HEK293T (cell line): ENCODE data around the gene CCDC92B.

Source experiments
- CTCF ChIA-PET: fragments of 350-600 bp; formaldehyde crosslinking; extraction: SDS; loops from one replicate; lab custom pipeline; 2021; ENCODE audit warnings: antibody characterized with exemption, inconsistent platforms; lab: Yijun Ruan, JAX
- POLR2A ChIA-PET: fragments of 350-600 bp; formaldehyde crosslinking; extraction: SDS; loops from one replicate; lab custom pipeline; 2020; ENCODE audit warnings: antibody characterized with exemption, inconsistent platforms; lab: Yijun Ruan, JAX
- DNase-seq: peaks from one replicate; pipeline ENCODE4 v3.0.0; 2012; ENCODE audit warnings: mixed read lengths; ENCODE audit errors: extremely low spot score
- ARNT ChIP-seq: fragments of 450-650 bp; IDR thresholded peaks from 2 replicates; pipeline ENCODE4 v1.6.1; 2017; ENCODE audit warnings: mild to moderate bottlenecking
- BHLHE40 ChIP-seq: fragments of 450-650 bp; IDR thresholded peaks from 2 replicates; pipeline ENCODE4 v1.6.1; 2016; ENCODE audit warnings: mild to moderate bottlenecking, moderate library complexity, borderline replicate concordance
- CTBP1 ChIP-seq: fragments of 450-650 bp; IDR thresholded peaks from 2 replicates; pipeline ENCODE4 v1.6.1; 2016; ENCODE audit warnings: borderline replicate concordance
- ELF4 ChIP-seq: fragments of 450-650 bp; IDR thresholded peaks from 2 replicates; pipeline ENCODE4 v1.6.1; 2017; ENCODE audit warnings: antibody characterized with exemption
- FOXA1 ChIP-seq: fragments of 450-650 bp; IDR thresholded peaks from 2 replicates; pipeline ENCODE4 v1.6.1; 2016; ENCODE audit warnings: mild to moderate bottlenecking
- FOXK2 ChIP-seq: fragments of 450-650 bp; IDR thresholded peaks from 2 replicates; pipeline ENCODE4 v1.6.1; 2016; ENCODE audit warnings: mild to moderate bottlenecking
- FOXM1 ChIP-seq: fragments of 450-650 bp; IDR thresholded peaks from 2 replicates; pipeline ENCODE4 v1.6.1; 2017; ENCODE audit warnings: mild to moderate bottlenecking, borderline replicate concordance
- HDGF ChIP-seq: fragments of 450-650 bp; IDR thresholded peaks from 2 replicates; pipeline ENCODE4 v1.6.1; 2017; ENCODE audit warnings: antibody characterized with exemption, borderline replicate concordance
- L3MBTL2 ChIP-seq: fragments of 450-650 bp; conservative IDR thresholded peaks from 2 replicates; pipeline ENCODE4 v1.6.1; 2016; ENCODE audit warnings: mild to moderate bottlenecking
- LEF1 ChIP-seq: fragments of 450-650 bp; IDR thresholded peaks from 2 replicates; pipeline ENCODE4 v1.6.1; 2017; ENCODE audit warnings: mild to moderate bottlenecking, borderline replicate concordance
- NFRKB ChIP-seq: fragments of 450-650 bp; IDR thresholded peaks from 2 replicates; pipeline ENCODE4 v1.6.1; 2016; ENCODE audit warnings: mild to moderate bottlenecking, moderate library complexity
- PKNOX1 ChIP-seq: fragments of 450-650 bp; IDR thresholded peaks from 2 replicates; pipeline ENCODE4 v1.6.1; 2016
- SP1 ChIP-seq: fragments of 450-650 bp; IDR thresholded peaks from 2 replicates; pipeline ENCODE4 v1.6.1; 2017
- SUZ12 ChIP-seq: fragments of 450-650 bp; IDR thresholded peaks from 2 replicates; pipeline ENCODE4 v1.6.1; 2016; ENCODE audit warnings: mild to moderate bottlenecking
- TARDBP ChIP-seq: fragments of 450-650 bp; IDR thresholded peaks from 2 replicates; pipeline ENCODE4 v1.6.1; 2016
- ZNF384 ChIP-seq: fragments of 450-650 bp; IDR thresholded peaks from 2 replicates; pipeline ENCODE4 v1.6.1; 2016

CCDC92B gene

DNA sequence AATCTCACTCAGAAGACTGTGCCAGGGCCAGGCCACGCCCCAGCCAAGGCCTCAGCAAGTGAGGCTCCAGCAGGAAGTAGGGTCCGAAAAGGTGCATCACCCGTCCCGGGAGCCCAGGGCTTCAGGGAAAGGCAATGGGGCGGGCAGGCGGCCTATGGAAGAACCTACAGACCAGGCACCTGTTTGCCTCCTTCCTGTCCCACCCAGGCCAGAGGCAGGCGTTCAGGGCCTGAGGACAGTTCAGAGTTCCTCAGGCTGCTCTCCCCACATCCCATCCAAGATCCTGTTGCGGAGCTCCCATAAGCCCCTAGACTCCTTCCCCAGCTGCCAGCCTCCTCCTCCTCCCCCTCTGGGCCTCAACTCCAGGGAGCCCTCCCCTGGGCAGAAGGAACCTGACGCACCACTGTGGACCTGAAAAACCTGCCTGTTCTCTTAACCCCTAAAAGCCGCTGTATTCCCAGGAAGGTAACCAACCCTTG is 40.2 kb downstream of the CCDC92B start:
- TF ChIP-seq FOXK2 (no peak), NFRKB (no peak), PKNOX1 (no peak), ELF4 (no peak), CTBP1 (no peak), L3MBTL2 (no peak), LEF1 (no peak), SP1 (no peak), TARDBP (no peak), SUZ12 (no peak), FOXM1 (no peak), ZNF384 (no peak), BHLHE40 (no peak), FOXA1 (no peak), HDGF (no peak), ARNT (no peak)
- ChIA-PET CTCF (no interaction called here), POLR2A (no interaction called here)
- no peak for DNase-seq

DNA sequence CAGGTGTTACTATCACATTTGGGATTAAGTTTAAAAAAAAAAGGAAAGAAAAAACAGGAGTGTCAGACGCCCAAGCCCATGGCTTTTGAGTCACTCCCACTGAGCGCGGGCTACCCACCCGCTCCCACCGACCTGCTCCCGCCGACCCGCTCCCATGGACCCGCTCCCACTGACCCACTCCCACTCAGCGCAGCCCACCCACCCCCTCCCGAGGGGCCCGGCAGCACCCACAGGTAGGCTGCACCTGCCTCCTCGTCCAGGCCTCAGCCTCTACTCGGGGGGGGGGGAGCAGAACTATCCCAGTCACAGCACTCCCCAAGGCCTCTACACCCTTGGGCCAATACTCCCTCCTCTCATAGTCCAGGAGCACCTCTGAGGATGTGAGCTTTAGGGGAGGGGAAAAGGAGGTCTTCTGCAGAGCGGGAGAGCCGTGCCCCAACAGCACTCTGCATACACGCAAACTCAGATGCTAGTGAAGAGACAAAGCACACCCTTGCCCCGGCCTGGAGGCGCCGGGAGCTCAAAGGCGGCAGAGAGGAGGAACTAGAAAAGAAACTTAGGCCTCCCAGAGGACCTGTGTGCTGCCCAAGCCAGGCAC is 40.8 kb downstream of the CCDC92B start:
- CTCF ChIA-PET = no interaction called here
- TF ChIP-seq PKNOX1 (no peak), SUZ12 (no peak), FOXM1 (no peak), L3MBTL2 (no peak), SP1 (no peak), ELF4 (no peak), FOXK2 (no peak), LEF1 (no peak), FOXA1 (no peak), CTBP1 (no peak), BHLHE40 (no peak), NFRKB (no peak), ZNF384 (no peak)
- no peak for DNase-seq
- POLR2A ChIA-PET = no interaction called here

DNA sequence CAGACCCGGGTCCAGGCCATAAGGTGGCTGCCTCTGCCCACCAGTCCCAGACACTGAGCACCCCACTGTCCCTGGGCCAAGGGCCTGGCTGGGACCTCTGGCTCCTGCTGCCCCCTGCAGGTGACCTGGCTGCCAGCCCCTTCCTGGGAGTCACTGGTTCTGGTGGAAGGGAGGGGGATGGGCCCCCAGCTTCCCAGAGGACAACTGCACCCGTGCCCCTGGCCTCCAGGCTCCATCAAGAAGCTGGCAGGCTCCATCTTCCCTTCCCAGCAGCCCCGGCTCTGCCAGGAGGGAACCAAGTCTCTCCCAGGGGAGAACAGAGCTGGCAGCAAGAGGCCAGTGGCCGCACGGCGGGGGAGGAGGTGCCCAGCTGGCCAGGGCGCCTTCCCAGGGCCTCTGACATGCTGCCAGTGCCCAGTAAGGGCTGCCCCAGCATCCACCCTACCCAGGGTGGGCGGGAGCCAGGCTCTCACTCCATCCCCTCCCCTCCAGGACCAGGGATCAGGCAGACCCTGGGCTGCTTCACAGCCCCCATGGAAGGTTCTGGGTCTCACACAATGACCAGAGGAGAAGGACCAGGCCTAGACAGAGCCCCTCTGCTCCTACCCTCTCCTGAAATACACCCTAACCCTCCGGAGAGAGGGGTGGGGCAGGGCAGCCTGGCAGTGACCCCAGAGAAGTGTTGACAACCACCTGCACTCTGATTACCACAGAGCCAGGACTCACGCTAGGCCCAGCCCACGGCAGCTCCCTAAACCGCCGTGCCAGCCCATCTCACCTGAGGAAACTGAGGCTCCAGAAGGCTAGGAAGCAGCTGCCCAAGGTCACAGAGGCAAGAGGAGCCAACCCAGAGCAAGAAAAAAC is 41.5 kb downstream of the CCDC92B start:
- TF ChIP-seq L3MBTL2 = no peak
- 0 out of 2 replicates have a peak, but pooled peaks have one; percentile 13 for TF ChIP-seq HDGF
- no peak for TF ChIP-seq SUZ12
- no peak for TF ChIP-seq BHLHE40
- peak; percentile 50 for DNase-seq
- CTCF ChIA-PET = interaction anchor here (0.6 to 0.7 kb wide), 2 partner anchors 36 to 485 kb away, joined by 3 read pairs; no protein-coding TSS in a partner anchor
- POLR2A ChIA-PET = no interaction called here

DNA sequence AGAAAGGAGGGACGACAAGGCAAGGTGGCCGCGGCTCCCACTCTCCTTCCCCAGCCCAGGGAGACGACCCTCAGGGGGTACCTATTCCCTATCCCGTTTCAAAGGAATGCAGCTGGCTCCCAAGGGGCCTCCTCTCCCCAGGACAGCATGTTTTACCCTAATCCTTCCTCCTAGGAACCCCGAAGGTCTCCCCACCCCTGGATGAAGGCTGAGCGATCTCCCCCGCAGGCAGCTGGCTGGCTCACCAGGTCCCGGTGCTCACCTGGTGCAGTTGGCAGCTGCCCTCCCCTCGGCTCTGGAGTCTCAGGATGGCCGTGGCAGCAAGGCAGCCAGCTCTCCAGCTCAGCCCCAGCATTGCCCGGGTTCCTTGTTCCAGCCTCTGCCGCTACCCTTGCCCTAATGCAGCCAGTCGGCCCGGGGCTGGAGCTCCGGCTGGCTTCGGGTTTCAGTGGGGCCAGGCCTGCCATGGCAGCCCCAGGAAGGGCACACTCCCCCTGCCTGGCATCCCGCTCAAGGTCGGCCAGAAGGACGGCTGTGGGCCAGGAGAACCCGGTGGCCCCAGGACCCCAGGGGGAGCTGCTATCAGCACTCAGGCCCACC is 42.4 kb downstream of the CCDC92B start:
- POLR2A ChIA-PET = no interaction called here
- CTCF ChIA-PET = interaction anchor here (0.6 to 0.7 kb wide), 3 partner anchors 35 to 484 kb away, joined by 3 to 5 read pairs (median 3); no protein-coding TSS in a partner anchor
- TF ChIP-seq SUZ12 (no peak), TARDBP (no peak), NFRKB (no peak), CTBP1 (no peak), ELF4 (no peak), L3MBTL2 (no peak), BHLHE40 (no peak), ZNF384 (no peak), PKNOX1 (no peak), LEF1 (no peak), FOXA1 (no peak), HDGF (no peak), ARNT (no peak), SP1 (no peak), FOXK2 (no peak), FOXM1 (no peak)

GRCh38 chr17:2705888-2706795 is 43.3 kb downstream of the CCDC92B start:
- CTCF ChIA-PET = interaction anchor here (0.6 kb wide), 1 partner anchor 87 kb away, joined by 5 read pairs; no protein-coding TSS in a partner anchor
- no peak for TF ChIP-seq SP1
- no peak for TF ChIP-seq TARDBP
- TF ChIP-seq PKNOX1 = no peak
- TF ChIP-seq NFRKB = no peak
- TF ChIP-seq FOXM1 = no peak
- no peak for TF ChIP-seq LEF1
- TF ChIP-seq ARNT = no peak
- DNase-seq = no peak
- POLR2A ChIA-PET = no interaction called here

More for the DNA sequence above, 42.4 kb downstream of the CCDC92B start:
- DNase-seq = no peak
